GM18508 (cell line): ENCODE data around the gene LMAN2L.

Experiments
- ATAC-seq: cut with Tn5 transposase; IDR thresholded peaks from one replicate; pipeline ENCODE4 v1.9.1; 2021; ENCODE audit warnings: moderate number of reproducible peaks; ENCODE audit not compliant: insufficient read depth, unreplicated experiment

Gene LMAN2L, protein sequence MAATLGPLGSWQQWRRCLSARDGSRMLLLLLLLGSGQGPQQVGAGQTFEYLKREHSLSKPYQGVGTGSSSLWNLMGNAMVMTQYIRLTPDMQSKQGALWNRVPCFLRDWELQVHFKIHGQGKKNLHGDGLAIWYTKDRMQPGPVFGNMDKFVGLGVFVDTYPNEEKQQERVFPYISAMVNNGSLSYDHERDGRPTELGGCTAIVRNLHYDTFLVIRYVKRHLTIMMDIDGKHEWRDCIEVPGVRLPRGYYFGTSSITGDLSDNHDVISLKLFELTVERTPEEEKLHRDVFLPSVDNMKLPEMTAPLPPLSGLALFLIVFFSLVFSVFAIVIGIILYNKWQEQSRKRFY

GRCh38 chr2:96739633-96740428, at the start of gene LMAN2L:
Gene LMAN2L, minus strand, starts transcription at chr2:96740064. Its CDS starts 24 bp downstream, at chr2:96740040.
- peak; percentile 94 for ATAC-seq

- no peak for ATAC-seq
Measured at GRCh38 chr2:96789245-96789617, 49.4 kb upstream of the LMAN2L start.

- no peak for ATAC-seq
Measured at GRCh38 chr2:96788442-96789244, 48.8 kb upstream of the LMAN2L start.

- no peak for ATAC-seq
Measured at GRCh38 chr2:96787411-96787810, 47.5 kb upstream of the LMAN2L start.

GRCh38 chr2:96783388-96783787, 43.5 kb upstream of the LMAN2L start:
- ATAC-seq: no peak

DNA sequence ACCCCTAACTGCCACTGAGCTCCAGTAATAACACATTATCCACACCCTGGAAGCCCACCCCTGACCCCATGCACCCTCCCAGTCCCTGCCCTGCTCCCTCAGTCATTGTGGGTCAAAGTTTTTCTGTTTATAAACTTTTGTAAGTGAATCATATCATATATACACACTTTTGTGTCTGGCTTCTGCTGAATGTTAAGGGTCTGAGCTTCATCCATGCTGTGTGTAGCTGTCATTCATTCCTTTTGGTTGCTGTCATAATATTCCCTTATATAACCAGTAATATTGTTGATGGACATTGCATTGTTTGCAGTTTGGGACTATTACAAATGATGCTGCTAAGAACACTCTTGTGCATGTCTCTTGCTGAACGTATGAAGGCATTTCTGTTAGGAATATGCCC, 35.3 kb upstream of the LMAN2L start:
- no peak for ATAC-seq

GRCh38 chr2:96773922-96774321, 34.1 kb upstream of the LMAN2L start:
- no peak for ATAC-seq

DNA sequence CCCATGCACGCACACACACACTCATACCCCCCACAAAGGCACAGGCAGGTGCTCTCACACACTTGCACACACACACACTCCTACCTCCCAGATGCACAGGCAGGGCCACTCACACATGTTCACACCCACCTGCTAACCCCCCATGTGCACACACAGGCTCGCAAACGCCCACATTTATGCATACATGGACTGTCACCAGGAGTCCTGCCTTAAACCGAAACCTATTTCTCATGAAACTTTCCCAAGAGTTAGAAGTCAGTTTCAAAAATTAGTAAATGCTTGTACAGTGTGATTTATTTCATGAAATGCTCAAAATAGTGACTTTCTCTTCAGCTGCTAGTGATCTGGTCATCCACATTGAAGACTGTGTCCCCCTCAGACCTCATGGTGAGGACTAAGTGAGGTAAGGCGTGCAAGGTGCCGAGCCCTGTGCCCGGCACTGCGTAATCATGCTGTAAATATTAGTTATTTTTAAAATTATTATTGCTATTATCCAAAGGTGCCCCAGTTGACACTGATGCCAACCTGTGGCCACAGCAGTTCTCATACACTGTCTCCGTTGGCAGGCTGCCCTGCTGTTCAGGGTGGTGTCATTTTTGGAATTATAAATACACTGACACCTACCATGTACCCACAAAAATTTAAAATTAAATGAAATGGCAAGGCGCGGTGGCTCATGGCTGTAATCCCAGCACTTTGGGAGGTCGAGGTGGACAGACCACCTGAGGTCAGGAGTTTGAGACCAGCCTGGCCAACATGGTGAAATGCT, 33.2 kb upstream of the LMAN2L start:
- no peak for ATAC-seq

DNA sequence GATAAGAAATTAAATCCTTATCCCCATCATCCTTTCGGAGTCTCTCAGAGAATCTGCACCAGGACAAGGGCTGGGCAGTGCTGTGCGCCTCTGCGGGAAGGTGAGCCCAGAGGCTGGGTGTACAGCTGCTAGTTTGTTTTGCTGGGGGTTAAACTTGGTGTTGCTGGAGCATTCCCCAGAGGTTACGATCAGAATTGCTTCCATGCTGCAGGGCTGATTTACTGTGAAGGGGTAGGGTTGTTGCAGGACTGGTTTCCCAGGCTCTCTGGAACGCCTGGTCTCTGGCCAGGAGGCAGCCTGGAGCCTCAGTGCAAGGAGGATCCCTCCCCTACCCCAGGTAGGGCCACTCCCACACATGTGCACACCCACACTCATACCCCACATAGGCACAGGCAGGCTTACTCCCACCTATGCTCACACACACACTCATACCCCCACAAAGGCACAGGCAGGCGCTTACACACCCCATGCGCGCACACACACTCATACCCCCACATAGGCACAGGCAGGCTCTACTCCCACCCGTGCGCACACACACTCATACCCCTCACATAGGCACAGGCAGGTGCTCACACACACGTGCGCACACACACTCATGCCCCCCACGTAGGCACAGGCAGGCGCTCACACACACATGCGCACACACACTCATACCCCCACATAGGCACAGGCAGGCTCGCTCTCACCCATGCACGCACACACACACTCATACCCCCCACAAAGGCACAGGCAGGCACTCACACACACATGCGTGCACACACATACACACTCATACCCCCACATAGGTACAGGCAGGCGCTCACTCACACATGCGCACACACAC, 32.1 kb upstream of the LMAN2L start:
- no peak for ATAC-seq

- no peak for ATAC-seq
Measured at GRCh38 chr2:96770442-96771202, 30.8 kb upstream of the LMAN2L start.

- no peak for ATAC-seq
Measured at GRCh38 chr2:96769814-96770213, 29.9 kb upstream of the LMAN2L start.

DNA sequence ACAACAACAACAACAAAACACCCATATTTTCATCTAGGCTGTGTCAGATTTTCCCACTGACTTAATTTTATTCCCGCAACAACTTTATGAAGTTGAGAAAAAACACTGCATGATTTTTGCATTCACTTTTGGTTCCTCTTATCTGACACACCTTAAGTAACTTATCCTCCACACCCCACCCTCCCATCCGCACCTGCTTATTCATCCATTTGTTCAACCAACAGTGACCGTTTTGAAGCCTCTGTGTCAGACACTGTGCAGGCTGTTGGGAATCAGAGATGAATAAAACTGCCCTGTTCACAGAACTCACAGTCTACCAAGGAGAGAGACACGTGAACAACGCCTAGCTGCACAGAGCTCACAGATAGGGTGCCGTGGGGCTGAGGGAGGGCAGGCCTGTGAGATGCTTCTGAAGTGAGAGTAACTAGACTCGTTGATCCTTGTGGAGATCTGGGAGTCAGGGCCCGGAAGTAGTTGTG, 28.3 kb upstream of the LMAN2L start:
- ATAC-seq: no peak

DNA sequence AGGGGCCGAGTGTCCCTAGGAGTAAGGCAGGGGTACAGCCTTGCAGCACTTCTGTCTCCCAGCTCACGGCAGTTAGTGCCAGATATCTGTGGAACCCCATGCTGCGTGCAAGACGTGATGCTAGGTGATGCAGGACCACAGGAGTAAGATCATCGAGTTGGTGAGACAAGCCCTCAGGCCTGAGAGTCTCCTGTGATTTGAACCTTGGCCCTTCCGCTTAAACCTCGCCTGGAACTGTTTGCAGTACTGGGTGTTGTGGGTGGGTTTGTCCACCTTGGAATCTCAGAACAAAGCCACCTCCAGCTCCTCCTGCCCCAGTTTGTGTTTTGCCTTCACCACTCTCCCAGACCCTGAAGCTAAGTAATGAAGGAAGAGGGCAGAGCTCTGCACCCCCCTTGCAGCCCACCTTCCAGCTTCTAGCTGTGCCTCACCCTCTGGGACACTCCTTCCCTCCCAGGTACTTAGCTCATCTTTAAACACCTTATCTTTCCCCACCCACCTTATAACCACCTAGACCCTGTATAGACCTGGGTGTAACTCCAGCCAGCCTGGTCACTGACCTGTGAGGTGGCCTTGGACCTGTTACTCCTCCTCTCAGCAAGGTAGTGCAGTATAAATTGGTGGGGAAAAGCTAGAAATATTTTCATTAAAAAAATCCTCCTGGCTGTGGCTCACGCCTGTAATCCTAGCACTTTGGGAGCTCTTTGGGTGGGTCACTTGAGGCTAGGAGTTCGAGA, 27.4 kb upstream of the LMAN2L start:
- no peak for ATAC-seq

- ATAC-seq: no peak
Measured at GRCh38 chr2:96764253-96764637, 24.4 kb upstream of the LMAN2L start.

DNA sequence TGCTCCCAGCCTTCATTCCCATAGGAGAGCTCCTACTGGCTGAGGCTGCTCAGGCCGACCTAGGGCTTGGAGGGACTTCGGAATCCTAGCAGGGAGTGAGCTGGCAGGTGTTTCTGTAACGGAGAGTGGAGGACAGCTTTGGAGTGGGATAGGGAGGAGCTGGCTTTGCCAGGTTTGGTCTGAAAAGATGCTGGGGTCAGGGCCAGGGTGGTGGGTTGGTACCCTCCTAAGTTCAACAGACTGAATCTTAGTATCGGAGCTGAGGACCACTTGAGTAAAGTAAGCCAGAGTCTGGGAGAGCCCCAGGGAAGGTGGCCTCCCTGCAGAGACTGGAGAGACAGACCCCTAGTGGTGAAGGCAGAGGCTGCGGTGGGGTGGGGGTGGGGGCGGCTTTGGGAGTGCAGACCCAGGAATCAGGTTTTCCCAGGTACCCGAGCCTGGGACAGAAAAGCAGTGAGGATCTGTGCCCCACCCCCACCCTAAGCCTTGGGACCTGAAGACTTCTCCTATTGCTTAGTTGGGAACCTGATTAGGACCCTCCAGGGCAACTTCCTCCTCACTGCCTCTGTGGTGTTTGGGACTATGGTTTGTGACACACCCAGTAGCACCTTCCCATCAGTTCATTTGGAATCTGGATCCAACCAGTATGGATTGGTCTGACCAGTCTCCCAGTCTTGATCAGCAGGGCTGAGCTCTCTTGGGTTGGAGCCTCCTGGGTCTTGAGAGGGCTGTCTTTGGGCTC, 23.8 kb upstream of the LMAN2L start:
- no peak for ATAC-seq

DNA sequence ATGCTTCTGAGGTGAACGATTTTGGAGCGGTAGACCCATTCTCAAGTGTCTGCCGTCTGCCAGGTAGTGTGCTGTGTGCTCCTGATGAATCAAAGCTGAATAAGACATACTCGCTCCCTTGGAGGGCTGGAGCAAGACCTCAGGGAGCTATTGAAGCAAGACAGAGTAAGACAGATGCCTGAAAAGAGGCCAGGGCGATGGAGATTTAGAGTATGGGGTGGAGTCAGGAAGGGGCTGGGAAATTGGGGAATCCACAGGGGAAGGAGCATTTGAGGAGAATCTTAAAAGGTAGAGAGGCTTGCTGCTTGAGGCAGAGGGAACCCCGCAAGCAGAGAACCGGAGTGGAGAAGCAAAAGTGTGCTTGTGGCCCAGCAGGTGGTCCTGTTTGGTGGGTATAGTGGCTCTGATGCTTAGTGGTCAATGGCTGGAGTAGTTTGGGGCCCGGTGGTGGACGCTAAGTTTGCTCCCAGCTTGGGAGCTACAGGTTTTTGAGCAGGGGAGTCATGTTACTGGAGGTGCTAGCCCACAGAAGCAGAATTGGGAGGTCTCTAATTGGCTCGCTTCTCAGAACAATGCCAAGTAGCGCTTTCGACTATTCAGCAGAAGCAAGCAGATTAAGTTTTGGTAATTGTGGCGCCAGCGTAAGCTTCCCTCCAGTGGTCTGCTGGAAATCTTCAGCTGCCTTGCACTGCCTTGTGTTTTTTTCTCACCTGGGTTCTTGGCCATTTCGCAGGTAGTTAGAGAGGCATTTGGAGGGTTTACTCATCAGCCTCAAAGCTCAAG, 22.9 kb upstream of the LMAN2L start:
- ATAC-seq: no peak
